OCI-M2 (cell line): Measurements from ENCODE around the gene CLDN15.
A peak's percentile ranks its signal among the peaks of the same experiment; 100 is the strongest.
"Not testable (repeated sequence)": the region's sequence is repeated elsewhere in the genome, so short reads cannot be mapped to it uniquely, and the experiment has no call there.

Experiments
- DNase-seq: peaks from one replicate; lab custom pipeline; 2025; ENCODE audit not compliant: unreplicated experiment; lab: John Stamatoyannopoulos, UW

CLDN15 gene

GRCh38 chr7:101237206-101238067 is at the start of gene CLDN15:
TSS of gene CLDN15 (minus strand) at chr7:101237802. CDS start at chr7:101237581, 221 bp downstream.
- no peak for DNase-seq

- no peak for DNase-seq
Measured at GRCh38 chr7:101287032-101287431, 49.4 kb upstream of the CLDN15 start.

GRCh38 chr7:101285880-101286279 is 48.3 kb upstream of the CLDN15 start:
- DNase-seq = not testable (repeated sequence)

GRCh38 chr7:101285171-101285570 is 47.6 kb upstream of the CLDN15 start:
- no peak for DNase-seq

GRCh38 chr7:101280912-101281311 is 43.3 kb upstream of the CLDN15 start:
- DNase-seq = not testable (repeated sequence)

- no peak for DNase-seq
Measured at GRCh38 chr7:101278461-101279292, 41.1 kb upstream of the CLDN15 start.

GRCh38 chr7:101277155-101277554 is 39.6 kb upstream of the CLDN15 start:
- no peak for DNase-seq

GRCh38 chr7:101273206-101273605 is 35.6 kb upstream of the CLDN15 start:
- DNase-seq = no peak

- DNase-seq = no peak
Measured at GRCh38 chr7:101271021-101271420, 33.4 kb upstream of the CLDN15 start.

- DNase-seq = no peak
Measured at GRCh38 chr7:101269664-101270063, 32.1 kb upstream of the CLDN15 start.

GRCh38 chr7:101265622-101266516 is 28.3 kb upstream of the CLDN15 start:
- peak; percentile 56 for DNase-seq

GRCh38 chr7:101264102-101264706 is 26.6 kb upstream of the CLDN15 start:
- not testable (repeated sequence) for DNase-seq

GRCh38 chr7:101258243-101258731 is 20.7 kb upstream of the CLDN15 start:
- DNase-seq = no peak

- DNase-seq = no peak
Measured at GRCh38 chr7:101255796-101256195, 18.2 kb upstream of the CLDN15 start.

GRCh38 chr7:101253199-101253598 is 15.6 kb upstream of the CLDN15 start:
- not testable (repeated sequence) for DNase-seq

- peak; percentile 75 for DNase-seq
Measured at GRCh38 chr7:101251871-101252659, 14.5 kb upstream of the CLDN15 start.

- DNase-seq = no peak
Measured at GRCh38 chr7:101250324-101250723, 12.7 kb upstream of the CLDN15 start.

GRCh38 chr7:101248276-101248675 is 10.7 kb upstream of the CLDN15 start:
- DNase-seq = no peak

GRCh38 chr7:101245147-101245668 is 7.6 kb upstream of the CLDN15 start:
- DNase-seq = peak; percentile 77
